Endothelial cell (in vitro differentiated cells): ENCODE results near the gene RNF7. TPM values are rescaled to one million over a fixed set of nuclear protein-coding genes. Genes with fewer than 3 reads are reported as not detected.
"Not testable (repeated sequence)": the region's sequence is repeated elsewhere in the genome, so short reads cannot be mapped to it uniquely, and the experiment has no call there.

Source experiments
- DNase-seq: peaks from one replicate; pipeline ENCODE4 v3.0.0; 2021; ENCODE audit warnings: low spot score
- H3K27ac Mint-ChIP-seq: one replicate; pipeline ENCODE4 v1.8.0; 2021; ENCODE audit warnings: mixed read lengths, inconsistent platforms; ENCODE audit not compliant: unreplicated experiment
- H3K27me3 Mint-ChIP-seq: one replicate; pipeline ENCODE4 v1.8.0; 2021; ENCODE audit warnings: mild to moderate bottlenecking, moderate library complexity, mixed read lengths, inconsistent platforms; ENCODE audit not compliant: unreplicated experiment
- H3K36me3 Mint-ChIP-seq: one replicate; pipeline ENCODE4 v1.8.0; 2021; ENCODE audit warnings: mild to moderate bottlenecking, low read depth, mixed read lengths, inconsistent platforms; ENCODE audit not compliant: unreplicated experiment
- H3K4me1 Mint-ChIP-seq: one replicate; pipeline ENCODE4 v1.8.0; 2021; ENCODE audit warnings: mild to moderate bottlenecking, mixed read lengths, inconsistent platforms; ENCODE audit not compliant: unreplicated experiment
- H3K4me3 Mint-ChIP-seq: one replicate; pipeline ENCODE4 v1.8.0; 2021; ENCODE audit warnings: mild to moderate bottlenecking, mixed read lengths, inconsistent platforms; ENCODE audit not compliant: unreplicated experiment
- H3K9me3 Mint-ChIP-seq: one replicate; pipeline ENCODE4 v1.8.0; 2021; ENCODE audit warnings: mixed read lengths, inconsistent platforms; ENCODE audit not compliant: unreplicated experiment
- CTCF ChIP-seq: fragments of 200-600 bp; sonication (generic); IDR thresholded peaks from one replicate; pipeline ENCODE4 v1.5.0; 2021; ENCODE audit warnings: antibody characterized with exemption; ENCODE audit not compliant: unreplicated experiment
- total RNA-seq: library from RNA; stranded (reverse); fragmentation: NEBNext Ultra II Directional; extraction: Animal tissue kit (Norgen Biotek cat#: 25700); gene quantifications from one replicate; pipeline ENCODE4 v1.2.1, GENCODE V29; 2021; ENCODE audit not compliant: unreplicated experiment

The RNF7 gene
- total RNA-seq, 1 donor from 2014 or later, result 184 TPM

DNA sequence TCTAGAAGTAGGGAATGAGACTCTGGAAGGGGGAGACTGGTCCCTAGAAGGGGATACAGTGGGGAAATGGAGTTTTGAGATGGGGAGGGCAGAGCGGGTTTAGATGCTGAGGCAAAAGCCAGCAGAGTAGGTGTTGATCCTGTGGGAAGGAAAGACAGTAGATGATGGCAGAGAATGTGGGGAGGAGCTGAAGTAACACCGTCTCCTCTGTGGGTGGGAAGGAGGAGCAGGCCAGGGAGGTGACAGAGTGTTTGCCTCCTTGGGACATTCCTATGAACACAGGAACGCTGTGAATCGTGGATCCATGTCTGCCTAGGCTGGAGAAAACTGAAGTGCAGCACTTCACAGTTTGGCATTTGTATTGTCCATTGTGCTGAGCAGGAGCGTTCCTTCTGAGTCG lies 45.5 kb downstream of the RNF7 start:
- peaks cover 8% of the 10 kb centered on the region for H3K27me3 Mint-ChIP-seq
- H3K36me3 Mint-ChIP-seq, result no peaks in the 10 kb centered on the region
- H3K4me3 Mint-ChIP-seq, result no peak overlapping the region
- TF ChIP-seq CTCF, result no peak
- peaks cover 9% of the 10 kb centered on the region for H3K4me1 Mint-ChIP-seq
- no peaks in the 10 kb centered on the region for H3K9me3 Mint-ChIP-seq
- no peak overlapping the region for H3K27ac Mint-ChIP-seq
- no peak for DNase-seq

GRCh38 chr3:141784096-141784495 lies 46.0 kb downstream of the RNF7 start:
- no peak for TF ChIP-seq CTCF
- no peak overlapping the region for H3K4me3 Mint-ChIP-seq
- peaks cover 8% of the 10 kb centered on the region for H3K27me3 Mint-ChIP-seq
- peaks cover 9% of the 10 kb centered on the region for H3K4me1 Mint-ChIP-seq
- no peaks in the 10 kb centered on the region for H3K9me3 Mint-ChIP-seq
- no peaks in the 10 kb centered on the region for H3K36me3 Mint-ChIP-seq
- H3K27ac Mint-ChIP-seq, result no peak overlapping the region
- no peak for DNase-seq

GRCh38 chr3:141784531-141784930 lies 46.4 kb downstream of the RNF7 start:
- no peak overlapping the region for H3K27ac Mint-ChIP-seq
- no peak for DNase-seq
- H3K4me1 Mint-ChIP-seq, result peaks cover 9% of the 10 kb centered on the region
- peaks cover 8% of the 10 kb centered on the region for H3K27me3 Mint-ChIP-seq
- no peak overlapping the region for H3K4me3 Mint-ChIP-seq
- H3K36me3 Mint-ChIP-seq, result no peaks in the 10 kb centered on the region
- H3K9me3 Mint-ChIP-seq, result no peaks in the 10 kb centered on the region
- no peak for TF ChIP-seq CTCF

GRCh38 chr3:141788149-141788548 lies 50.1 kb downstream of the RNF7 start:
- no peak for DNase-seq
- Mint-ChIP-seq H3K27me3 (peaks cover 2% of the 10 kb centered on the region), H3K36me3 (no peaks in the 10 kb centered on the region), H3K4me1 (peaks cover 6% of the 10 kb centered on the region), H3K9me3 (no peaks in the 10 kb centered on the region), H3K27ac (no peak overlapping the region), H3K4me3 (no peak overlapping the region)
- no peak for TF ChIP-seq CTCF

DNA sequence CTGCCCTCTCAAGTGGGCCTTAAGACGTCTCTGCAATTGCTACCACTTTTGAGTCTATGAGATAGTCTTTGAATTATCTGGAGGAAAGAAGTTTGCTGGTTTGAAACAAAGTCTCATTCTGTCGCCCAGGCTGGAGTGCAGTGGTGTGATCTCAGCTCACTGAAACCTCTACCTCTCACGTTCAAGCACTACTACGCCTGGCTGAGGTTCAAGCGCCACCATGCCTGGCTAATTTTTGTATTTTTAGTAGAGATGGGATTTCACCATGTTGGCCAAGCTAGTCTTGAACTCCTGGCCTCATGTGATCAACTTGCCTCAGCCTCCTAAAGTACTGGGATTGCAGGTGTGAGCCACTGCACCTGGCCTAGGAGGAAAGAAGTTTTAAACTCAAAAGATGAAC lies 50.7 kb downstream of the RNF7 start:
- not testable (repeated sequence) for H3K27me3 Mint-ChIP-seq, H3K4me3 Mint-ChIP-seq, H3K36me3 Mint-ChIP-seq, H3K27ac Mint-ChIP-seq, H3K4me1 Mint-ChIP-seq, DNase-seq, H3K9me3 Mint-ChIP-seq

DNA sequence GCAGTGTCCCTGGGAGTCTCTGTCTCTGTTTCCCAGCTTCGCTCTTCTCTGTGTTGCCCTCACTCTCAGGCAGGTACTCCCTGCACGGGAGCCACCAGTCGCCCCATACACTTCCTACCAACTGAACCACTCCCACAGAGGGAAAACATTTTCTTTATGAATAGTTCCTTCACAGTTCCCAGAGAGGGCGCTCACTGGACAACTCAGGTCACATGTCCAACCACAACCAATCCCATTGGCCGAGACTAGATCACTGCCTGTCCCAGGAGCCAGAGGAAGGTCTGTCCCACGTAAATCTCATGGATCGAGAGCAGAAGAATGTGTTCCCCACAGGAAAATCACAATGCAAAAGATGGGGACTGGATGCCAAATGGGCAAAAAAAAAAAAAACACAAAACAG lies 51.2 kb downstream of the RNF7 start:
- Mint-ChIP-seq H3K4me3 (no peak overlapping the region), H3K27ac (no peak overlapping the region), H3K36me3 (no peaks in the 10 kb centered on the region), H3K9me3 (no peaks in the 10 kb centered on the region), H3K4me1 (peaks cover 5% of the 10 kb centered on the region), H3K27me3 (no peaks in the 10 kb centered on the region)
- no peak for DNase-seq
- no peak for TF ChIP-seq CTCF
